Measurements from ENCODE around the gene CSH2.
A peak's percentile ranks its signal among the peaks of the same experiment; 100 is the strongest.

CSH2 gene

DNA sequence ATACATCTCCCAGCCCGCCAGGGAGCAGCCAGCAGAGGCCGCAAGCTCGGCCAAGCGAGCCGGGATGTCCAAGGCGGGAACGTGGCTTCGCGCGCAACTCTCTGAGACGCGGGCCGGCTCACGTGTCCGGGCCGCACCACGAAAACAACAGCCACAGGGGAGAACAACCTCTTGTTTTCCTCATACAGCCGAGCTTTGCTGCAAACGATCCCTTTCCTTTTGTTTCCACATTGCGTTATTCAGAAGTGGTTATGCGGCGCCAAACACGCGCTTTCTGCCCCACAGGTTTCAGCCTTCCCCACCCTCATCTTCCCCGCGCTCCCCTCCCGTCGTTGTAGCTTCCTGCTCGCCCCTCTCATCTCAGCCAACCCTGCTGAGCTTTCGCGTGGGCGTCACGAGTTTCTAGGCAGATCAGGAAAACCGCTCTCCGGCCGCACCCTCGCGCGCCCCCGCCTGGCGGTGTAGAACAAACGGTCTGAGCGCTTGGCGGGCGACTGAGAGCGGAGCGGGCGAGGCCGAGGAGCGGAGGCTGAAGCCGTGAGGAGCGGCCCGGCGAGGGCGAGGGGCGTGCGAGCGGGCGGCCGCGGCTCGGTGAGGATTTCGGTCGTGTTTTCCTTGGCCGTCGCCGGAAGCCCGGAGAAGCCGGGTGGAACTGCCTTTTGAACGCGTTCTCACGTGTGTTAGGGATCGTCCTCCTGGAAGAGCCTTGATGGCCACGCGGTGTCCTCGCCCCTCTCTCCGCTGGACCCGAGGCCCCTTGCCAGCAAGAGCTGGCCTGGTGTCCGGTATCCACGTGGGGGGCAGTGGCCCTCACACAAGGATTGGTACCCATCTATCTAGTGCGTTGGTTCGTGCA is 24.4 kb downstream of the CSH2 start:
- DNase-seq (ENCODE audit: low read depth) = peak; percentile 52
- TF ChIP-seq, protein P1, sequence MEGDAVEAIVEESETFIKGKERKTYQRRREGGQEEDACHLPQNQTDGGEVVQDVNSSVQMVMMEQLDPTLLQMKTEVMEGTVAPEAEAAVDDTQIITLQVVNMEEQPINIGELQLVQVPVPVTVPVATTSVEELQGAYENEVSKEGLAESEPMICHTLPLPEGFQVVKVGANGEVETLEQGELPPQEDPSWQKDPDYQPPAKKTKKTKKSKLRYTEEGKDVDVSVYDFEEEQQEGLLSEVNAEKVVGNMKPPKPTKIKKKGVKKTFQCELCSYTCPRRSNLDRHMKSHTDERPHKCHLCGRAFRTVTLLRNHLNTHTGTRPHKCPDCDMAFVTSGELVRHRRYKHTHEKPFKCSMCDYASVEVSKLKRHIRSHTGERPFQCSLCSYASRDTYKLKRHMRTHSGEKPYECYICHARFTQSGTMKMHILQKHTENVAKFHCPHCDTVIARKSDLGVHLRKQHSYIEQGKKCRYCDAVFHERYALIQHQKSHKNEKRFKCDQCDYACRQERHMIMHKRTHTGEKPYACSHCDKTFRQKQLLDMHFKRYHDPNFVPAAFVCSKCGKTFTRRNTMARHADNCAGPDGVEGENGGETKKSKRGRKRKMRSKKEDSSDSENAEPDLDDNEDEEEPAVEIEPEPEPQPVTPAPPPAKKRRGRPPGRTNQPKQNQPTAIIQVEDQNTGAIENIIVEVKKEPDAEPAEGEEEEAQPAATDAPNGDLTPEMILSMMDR (IDR thresholded peaks at IDR 0.05; ENCODE audit: control insufficient read depth, insufficient read depth, low read depth, low read length, missing control alignments) = peak; percentile 63
- no peak overlapping the region for H3K4me3 ChIP-seq (ENCODE audit: control insufficient read depth, low read depth, low read length)

DNA sequence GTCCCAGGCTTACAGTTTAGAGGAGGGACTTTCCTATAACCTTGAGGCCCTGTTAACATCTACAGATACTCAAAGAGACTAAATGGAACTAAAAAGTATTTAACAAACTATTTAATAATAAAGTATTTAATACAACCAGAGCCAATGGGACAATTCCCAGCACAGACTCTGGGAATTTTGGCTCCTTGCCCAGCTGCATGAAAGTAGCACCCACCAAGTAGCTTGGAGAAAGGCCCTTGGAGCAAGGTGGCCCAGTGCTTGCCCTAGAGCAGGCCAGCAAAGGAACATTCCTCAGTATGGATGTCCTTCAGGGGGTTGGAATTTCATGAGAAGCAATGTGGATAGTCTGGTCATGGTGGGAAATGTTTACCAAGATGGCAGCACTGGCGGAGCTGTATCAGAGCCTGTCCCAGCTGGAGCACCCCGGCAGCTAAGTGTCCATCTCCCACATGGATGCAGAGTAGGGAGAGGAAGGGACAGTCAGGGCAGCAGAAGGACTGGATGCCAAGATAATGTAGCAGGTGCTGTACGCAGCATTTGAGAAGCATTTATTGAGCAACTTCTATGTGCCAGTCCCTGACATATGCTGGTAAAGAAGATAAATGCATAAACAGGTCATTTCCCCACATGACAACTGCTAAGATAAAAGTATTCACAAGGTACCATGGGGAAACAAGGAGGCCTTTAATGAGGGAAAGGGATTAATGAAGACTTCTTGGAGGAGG is 25.8 kb downstream of the CSH2 start:
- DNase-seq (ENCODE audit: low read depth) = no peak
- no peak overlapping the region for H3K4me3 ChIP-seq (ENCODE audit: control insufficient read depth, low read depth, low read length)
- TF ChIP-seq, protein P1 (IDR thresholded peaks at IDR 0.05; ENCODE audit: control insufficient read depth, insufficient read depth, low read depth, low read length, missing control alignments) = no peak

DNA sequence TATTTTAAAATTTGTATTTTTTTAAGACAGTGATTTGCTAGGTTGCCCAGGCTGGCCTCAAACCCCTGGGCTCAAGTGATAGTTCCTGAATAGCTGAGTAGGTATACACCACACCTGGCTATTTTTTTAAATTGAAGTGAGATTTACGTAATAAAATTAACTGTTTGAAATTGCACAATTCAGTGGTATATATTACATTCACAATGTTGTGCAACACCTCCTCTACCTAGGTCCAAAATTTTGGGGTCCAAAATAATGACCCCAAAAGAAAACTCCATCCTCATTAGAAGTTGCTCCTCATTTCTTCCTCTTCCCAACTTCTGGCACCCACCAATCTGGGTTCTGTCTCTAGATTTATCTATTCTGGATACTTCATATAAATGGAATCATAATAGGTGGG is 28.0 kb downstream of the CSH2 start:
- H3K4me3 ChIP-seq (ENCODE audit: control insufficient read depth, low read depth, low read length) = no peak overlapping the region
- TF ChIP-seq, protein P1 (IDR thresholded peaks at IDR 0.05; ENCODE audit: control insufficient read depth, insufficient read depth, low read depth, low read length, missing control alignments) = no peak
- DNase-seq (ENCODE audit: low read depth) = no peak

DNA sequence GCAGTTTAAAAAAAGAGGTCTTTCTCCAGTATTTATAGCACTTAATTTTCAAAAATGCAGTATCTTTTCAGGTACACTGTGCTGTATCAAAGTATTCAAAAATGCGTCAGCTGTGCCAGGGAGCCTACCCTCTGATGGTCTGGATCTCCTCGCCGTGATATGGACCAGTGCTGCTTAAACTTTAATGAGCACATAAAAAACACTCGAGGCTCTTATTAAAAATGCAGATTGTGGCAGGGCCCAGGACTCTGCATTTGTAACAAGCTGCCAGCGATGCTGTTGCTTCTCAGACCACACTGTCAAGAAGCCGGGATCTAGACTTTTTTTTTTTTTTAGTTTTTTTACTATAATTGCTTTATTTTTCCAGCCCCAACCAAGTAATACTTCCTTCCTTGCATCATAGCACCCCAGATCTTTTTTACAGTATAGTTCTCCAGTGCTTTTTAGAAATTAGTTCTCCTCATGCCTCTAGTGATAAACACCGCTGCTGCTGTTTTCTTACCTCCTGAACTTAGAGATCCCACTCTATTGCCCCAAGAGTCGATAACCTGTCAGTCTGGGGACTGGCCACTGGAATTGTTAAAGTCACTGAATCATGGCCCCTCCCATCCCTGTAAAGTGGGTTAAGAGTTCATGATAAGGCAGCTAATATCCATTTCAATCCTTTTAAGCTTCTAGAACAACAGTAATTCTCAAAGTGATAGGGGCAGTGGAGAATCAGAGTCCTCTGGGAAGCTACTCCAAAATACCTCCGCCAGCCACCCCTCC is 29.4 kb downstream of the CSH2 start:
- TF ChIP-seq, protein P1 (IDR thresholded peaks at IDR 0.05; ENCODE audit: control insufficient read depth, insufficient read depth, low read depth, low read length, missing control alignments) = no peak
- DNase-seq (ENCODE audit: low read depth) = no peak
- H3K4me3 ChIP-seq (ENCODE audit: control insufficient read depth, low read depth, low read length) = no peak overlapping the region

DNA sequence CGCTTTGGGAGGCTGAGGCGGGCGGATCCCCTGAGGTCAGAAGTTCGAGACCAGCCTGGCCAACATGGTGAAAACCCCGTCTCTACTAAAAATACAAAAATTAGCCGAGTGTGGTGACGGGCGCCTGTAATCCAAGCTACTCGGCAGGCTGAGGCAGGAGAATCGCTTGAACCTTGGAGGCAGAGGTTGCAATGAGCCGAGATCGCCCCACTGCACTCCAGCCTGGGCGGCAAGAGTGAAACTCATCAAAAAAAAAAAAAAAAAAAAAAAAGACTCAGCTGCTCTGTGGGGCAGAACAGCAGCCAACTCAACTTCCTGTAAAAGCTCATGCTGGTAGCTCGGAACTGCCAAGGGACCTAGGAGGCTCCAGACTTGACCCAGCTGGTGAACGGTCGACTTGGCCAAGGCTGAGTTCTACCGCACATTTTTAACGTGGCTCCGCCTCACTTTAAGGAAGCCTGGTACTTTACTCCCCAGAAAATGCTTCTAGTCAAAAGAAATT is 30.0 kb downstream of the CSH2 start:
- peak overlapping the region; percentile 88 for H3K4me3 ChIP-seq (ENCODE audit: control insufficient read depth, low read depth, low read length)
- DNase-seq (ENCODE audit: low read depth) = peak; percentile 18

DNA sequence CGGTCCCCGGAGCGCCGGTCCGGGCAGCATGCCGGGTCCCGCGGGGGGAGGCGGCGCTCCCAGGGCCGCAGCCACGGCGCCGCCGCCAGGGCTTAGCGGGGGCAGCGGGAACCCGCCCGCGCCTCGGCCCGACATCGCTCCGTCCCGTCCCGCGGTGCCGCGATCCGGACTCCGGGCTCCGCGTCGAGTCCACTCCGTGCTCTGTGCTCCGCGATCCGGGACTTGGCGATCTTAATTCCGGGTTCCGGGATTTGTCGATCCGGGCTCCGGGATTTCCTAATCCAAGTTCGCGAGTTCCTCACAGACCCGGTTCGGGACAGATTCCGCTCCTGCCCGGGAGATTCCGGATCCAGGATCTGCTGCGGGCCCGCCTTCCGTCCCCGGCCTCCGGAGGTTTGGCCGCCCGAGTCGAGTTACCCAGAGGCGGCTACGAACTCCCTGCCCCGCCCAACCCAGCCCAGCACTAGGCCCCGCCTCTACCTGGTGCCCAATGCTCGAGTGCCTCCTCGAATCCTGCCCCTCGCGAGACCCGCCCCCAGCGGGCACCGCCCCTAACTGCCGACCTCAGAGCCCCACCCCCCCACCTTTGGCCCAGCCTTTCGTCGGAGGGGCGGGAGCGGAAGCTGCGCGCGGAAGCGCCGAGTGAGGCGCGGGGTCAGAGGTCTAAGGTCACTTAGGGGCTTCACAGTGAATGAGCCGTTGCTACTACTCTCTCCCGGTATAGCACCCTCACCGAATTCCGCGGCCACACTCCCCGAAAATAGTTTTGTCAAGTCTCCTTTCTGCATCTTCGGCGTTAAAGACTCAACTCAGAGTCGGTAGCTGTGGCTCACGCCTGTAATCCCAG is 30.7 kb downstream of the CSH2 start, which contains the start of gene SMARCD2:
Gene SMARCD2, minus strand, starts transcription at position 146 of the 847 bp plus-strand sequence. Its CDS starts 11 bp downstream, at position 135.
- DNase-seq (ENCODE audit: low read depth) = peak; percentile 98
- peak within 1 kb of the TSS; percentile 88 for H3K4me3 ChIP-seq (ENCODE audit: control insufficient read depth, low read depth, low read length)
- TF ChIP-seq, protein P1 (IDR thresholded peaks at IDR 0.05; ENCODE audit: control insufficient read depth, insufficient read depth, low read depth, low read length, missing control alignments) = no peak
